Mesendoderm (in vitro differentiated cells): ENCODE results near the gene DAB2IP.
A peak's percentile ranks its signal among the peaks of the same experiment; 100 is the strongest.

ENCODE experiments used
- DNase-seq: peaks from one replicate; pipeline ENCODE4 v3.0.0; 2013
- H2AK5ac ChIP-seq: 2 replicates; pipeline ENCODE4 v1.6.1; 2013; ENCODE audit warnings: low read length, inconsistent platforms
- H2BK120ac ChIP-seq: 2 replicates; pipeline ENCODE4 v1.6.1; 2013; ENCODE audit warnings: low read depth, mild to moderate bottlenecking, low read length, moderate library complexity, mixed read lengths
- H2BK15ac ChIP-seq: replicated peaks from 2 replicates; pipeline ENCODE4 v1.6.1; 2013; ENCODE audit warnings: low read depth, mild to moderate bottlenecking, moderate library complexity
- H2BK5ac ChIP-seq: 2 replicates; pipeline ENCODE4 v1.6.1; 2013; ENCODE audit warnings: low read length, inconsistent platforms
- H3K18ac ChIP-seq: 2 replicates; pipeline ENCODE4 v1.6.1; 2013; ENCODE audit warnings: mild to moderate bottlenecking, low read length, mixed read lengths
- H3K23ac ChIP-seq: one replicate; pipeline ENCODE4 v1.6.1; 2013; ENCODE audit warnings: low read length
- H3K27ac ChIP-seq: 2 replicates; pipeline ENCODE4 v1.5.1; 2013; ENCODE audit warnings: low read depth, mild to moderate bottlenecking, inconsistent platforms, low read length, moderate library complexity
- H3K27me3 ChIP-seq: 2 replicates; pipeline ENCODE4 v1.6.1; 2013; ENCODE audit warnings: low read length, control low read depth, mild to moderate bottlenecking, inconsistent platforms; ENCODE audit not compliant: insufficient read depth, poor library complexity
- H3K36me3 ChIP-seq: 2 replicates; pipeline ENCODE4 v1.6.1; 2013; ENCODE audit warnings: low read length, inconsistent platforms; ENCODE audit not compliant: control insufficient read depth, insufficient read depth
- H3K4ac ChIP-seq: one replicate; pipeline ENCODE4 v1.6.1; 2013; ENCODE audit warnings: low read depth, mild to moderate bottlenecking, low read length, moderate library complexity
- H3K4me1 ChIP-seq: 2 replicates; pipeline ENCODE4 v1.6.1; 2013; ENCODE audit warnings: low read depth, low read length, inconsistent platforms; ENCODE audit not compliant: control insufficient read depth
- H3K4me2 ChIP-seq: 2 replicates; pipeline ENCODE4 v1.6.1; 2013; ENCODE audit warnings: low read length
- H3K4me3 ChIP-seq: 2 replicates; pipeline ENCODE4 v1.5.1; 2013; ENCODE audit warnings: mild to moderate bottlenecking, low read length
- H3K56ac ChIP-seq: one replicate; pipeline ENCODE4 v1.6.1; 2013; ENCODE audit warnings: low read length
- H3K79me1 ChIP-seq: 2 replicates; pipeline ENCODE4 v1.6.1; 2013; ENCODE audit warnings: low read length, inconsistent platforms
- H3K79me2 ChIP-seq: 2 replicates; pipeline ENCODE4 v1.6.1; 2013; ENCODE audit warnings: mild to moderate bottlenecking, low read length; ENCODE audit not compliant: control insufficient read depth, insufficient read depth
- H3K9ac ChIP-seq: 2 replicates; pipeline ENCODE4 v1.6.1; 2013; ENCODE audit warnings: low read length, inconsistent platforms
- H4K5ac ChIP-seq: one replicate; pipeline ENCODE4 v1.6.1; 2013; ENCODE audit warnings: low read length
- H4K8ac ChIP-seq: one replicate; pipeline ENCODE4 v1.6.1; 2013; ENCODE audit warnings: low read depth, mild to moderate bottlenecking, control low read depth, low read length, moderate library complexity
- WGBS: extraction: QIAGEN DNeasy Blood & Tissue Kit; methylation state at CpG from one replicate; pipeline ENCODE4 v1.1.7; 2013; ENCODE audit warnings: low lambda C conversion rate, missing lambda C conversion rate; ENCODE audit not compliant: insufficient coverage; ENCODE audit errors: extremely low coverage; 5-methylcytosine and 5-hydroxymethylcytosine counted together

Gene DAB2IP

DNA sequence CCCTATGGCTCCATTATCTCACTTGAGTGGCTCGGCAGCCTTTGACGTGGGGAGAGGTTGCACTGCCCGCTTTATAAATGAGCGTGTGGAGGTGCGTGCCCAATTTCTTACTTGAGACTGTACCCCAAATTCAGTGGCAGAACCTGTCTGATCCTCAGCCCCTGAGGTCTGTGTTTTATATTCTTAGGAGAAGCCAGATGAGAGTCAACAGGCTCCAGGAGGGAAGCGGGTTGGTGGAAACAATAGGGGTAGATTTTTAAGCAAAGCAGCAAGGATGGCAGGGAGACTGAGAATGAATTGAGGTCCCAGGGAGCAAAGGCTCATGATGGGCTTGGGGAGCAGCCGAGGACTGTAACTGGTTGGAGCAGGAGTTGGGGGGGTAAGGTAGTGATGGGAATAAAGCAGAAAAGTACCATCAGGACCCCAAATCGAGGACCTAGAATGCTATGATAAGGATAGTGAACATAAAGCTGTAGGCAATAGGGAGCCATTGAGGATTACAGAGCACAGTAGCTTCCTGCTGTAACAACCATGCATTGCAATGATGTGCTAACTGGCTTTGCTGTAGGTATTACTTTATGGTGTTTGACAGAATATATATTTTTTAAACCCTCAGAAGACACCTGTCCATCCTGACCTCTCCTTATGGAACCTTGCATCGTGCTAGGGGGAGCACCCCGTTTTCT is 43.1 kb upstream of the DAB2IP start:
- H3K4me2 ChIP-seq, result no peak overlapping the region
- no peaks in the 10 kb centered on the region for H3K36me3 ChIP-seq
- no peaks in the 10 kb centered on the region for H3K79me2 ChIP-seq
- H4K5ac ChIP-seq, result no peak overlapping the region
- peak overlapping the region; percentile 34 for H3K18ac ChIP-seq
- DNase-seq, result no peak
- no peak overlapping the region for H2BK5ac ChIP-seq
- no peak overlapping the region for H2BK120ac ChIP-seq
- H3K23ac ChIP-seq, result no peak overlapping the region
- H2BK15ac ChIP-seq, result no peak overlapping the region
- no peak overlapping the region for H3K56ac ChIP-seq
- H3K27ac ChIP-seq, result no peak overlapping the region
- H3K4me1 ChIP-seq, result peaks cover 13% of the 10 kb centered on the region
- H3K9ac ChIP-seq, result no peak overlapping the region
- no peak overlapping the region for H4K8ac ChIP-seq
- WGBS, result no CpG with 5 or more reads among the region's 10 CpGs
- no peak overlapping the region for H2AK5ac ChIP-seq
- no peak overlapping the region for H3K4ac ChIP-seq
- no peak overlapping the region for H3K4me3 ChIP-seq
- H3K79me1 ChIP-seq, result no peaks in the 10 kb centered on the region
- no peaks in the 10 kb centered on the region for H3K27me3 ChIP-seq

- Histone ChIP-seq H2BK15ac (no peak overlapping the region), H3K36me3 (no peaks in the 10 kb centered on the region), H2BK120ac (no peak overlapping the region), H3K18ac (no peak overlapping the region), H3K4me1 (peaks cover 3% of the 10 kb centered on the region), H3K79me1 (no peaks in the 10 kb centered on the region), H3K4me3 (no peak overlapping the region), H2AK5ac (no peak overlapping the region), H2BK5ac (no peak overlapping the region), H3K27me3 (no peaks in the 10 kb centered on the region), H4K5ac (no peak overlapping the region), H3K23ac (no peak overlapping the region), H3K4ac (no peak overlapping the region), H3K56ac (no peak overlapping the region), H3K9ac (no peak overlapping the region), H3K4me2 (no peak overlapping the region), H3K79me2 (no peaks in the 10 kb centered on the region), H3K27ac (no peak overlapping the region), H4K8ac (no peak overlapping the region)
- DNase-seq, result peak; percentile 86
- WGBS, result no CpG with 5 or more reads among the region's 6 CpGs
Measured at GRCh38 chr9:121609822-121610637, 41.4 kb upstream of the DAB2IP start.

DNA sequence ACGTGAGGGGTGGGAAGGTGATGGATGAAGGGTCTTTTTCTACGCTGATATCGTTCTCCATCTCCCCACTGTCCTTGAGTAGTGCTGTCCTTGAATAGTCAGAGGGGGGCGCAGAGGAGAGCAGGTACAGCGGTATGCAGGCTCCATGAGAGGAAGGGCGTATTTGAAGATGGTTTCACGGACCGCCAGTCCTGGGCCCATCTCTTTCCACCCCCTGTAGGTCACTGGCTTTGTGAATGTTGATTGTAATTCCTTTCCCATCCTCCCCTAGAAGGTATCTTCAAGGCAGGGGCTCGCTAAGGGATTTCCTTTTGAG is 40.8 kb upstream of the DAB2IP start:
- H3K23ac ChIP-seq, result no peak overlapping the region
- no CpG with 5 or more reads among the region's 9 CpGs for WGBS

GRCh38 chr9:121612511-121612998 is 38.9 kb upstream of the DAB2IP start:
- Histone ChIP-seq H3K27me3 (no peaks in the 10 kb centered on the region), H3K4me3 (no peak overlapping the region), H3K23ac (no peak overlapping the region), H3K79me2 (no peaks in the 10 kb centered on the region), H3K27ac (no peak overlapping the region), H2BK15ac (no peak overlapping the region), H2BK120ac (no peak overlapping the region), H3K4ac (no peak overlapping the region), H3K79me1 (no peaks in the 10 kb centered on the region), H3K36me3 (no peaks in the 10 kb centered on the region), H2BK5ac (peak overlapping the region; percentile 35), H4K5ac (no peak overlapping the region), H3K4me2 (no peak overlapping the region), H3K56ac (no peak overlapping the region), H3K9ac (peak overlapping the region; percentile 28), H3K18ac (no peak overlapping the region), H4K8ac (no peak overlapping the region), H2AK5ac (no peak overlapping the region), H3K4me1 (peaks cover 3% of the 10 kb centered on the region)
- peak; percentile 66 for DNase-seq
- no CpG with 5 or more reads among the region's 9 CpGs for WGBS

More for the DNA sequence above, 40.8 kb upstream of the DAB2IP start:
- H3K4me1 ChIP-seq, result peaks cover 3% of the 10 kb centered on the region
- H2BK120ac ChIP-seq, result no peak overlapping the region
- no peaks in the 10 kb centered on the region for H3K36me3 ChIP-seq
- no peak overlapping the region for H3K4me3 ChIP-seq
- H2BK15ac ChIP-seq, result no peak overlapping the region
- no peak overlapping the region for H4K5ac ChIP-seq
- H3K79me1 ChIP-seq, result no peaks in the 10 kb centered on the region
- DNase-seq, result peak; percentile 73
- H2AK5ac ChIP-seq, result no peak overlapping the region
- H3K27me3 ChIP-seq, result no peaks in the 10 kb centered on the region
- H3K56ac ChIP-seq, result no peak overlapping the region
- H3K79me2 ChIP-seq, result no peaks in the 10 kb centered on the region
- no peak overlapping the region for H4K8ac ChIP-seq
- no peak overlapping the region for H3K9ac ChIP-seq
- H3K27ac ChIP-seq, result no peak overlapping the region
- no peak overlapping the region for H3K4me2 ChIP-seq
- H2BK5ac ChIP-seq, result no peak overlapping the region
- no peak overlapping the region for H3K18ac ChIP-seq
- H3K4ac ChIP-seq, result no peak overlapping the region

DNA sequence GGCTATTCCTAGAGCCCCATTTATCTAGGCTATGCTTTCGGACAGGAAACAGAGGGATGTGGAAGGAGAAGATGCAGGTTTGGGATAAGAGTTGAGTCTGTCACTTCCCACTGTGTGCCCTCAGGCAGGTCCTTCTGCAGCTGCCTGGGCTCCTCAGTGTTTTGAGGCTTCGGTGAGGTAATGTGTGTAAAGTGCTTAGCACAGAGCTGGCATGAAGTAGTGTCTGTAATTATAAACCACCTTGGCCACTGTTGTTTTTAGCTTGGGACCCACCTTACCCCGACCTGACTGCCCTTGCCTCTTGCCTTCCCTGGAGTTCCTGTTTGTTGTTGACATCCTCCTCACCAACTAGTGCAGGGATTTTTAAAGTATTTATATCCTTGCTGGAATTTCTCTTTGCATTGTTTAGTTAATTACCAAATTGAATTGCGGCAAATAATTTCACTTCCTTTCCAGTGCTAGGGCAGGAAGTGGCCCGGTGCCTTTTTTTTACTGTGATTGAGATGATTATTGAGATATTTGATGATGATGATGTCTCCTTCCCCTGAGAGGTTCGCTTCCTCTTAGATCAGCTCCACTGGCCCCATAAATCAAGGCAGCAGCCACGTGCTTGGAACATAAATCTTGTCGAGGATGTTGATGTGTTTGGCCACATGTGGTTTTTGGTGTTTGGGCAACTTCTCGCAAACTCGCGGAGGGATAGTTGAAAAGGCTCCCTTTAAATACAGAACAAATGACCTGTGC is 38.3 kb upstream of the DAB2IP start:
- Histone ChIP-seq H4K5ac (no peak overlapping the region), H2BK120ac (no peak overlapping the region), H3K18ac (no peak overlapping the region), H3K79me2 (no peaks in the 10 kb centered on the region), H2AK5ac (no peak overlapping the region), H3K4me3 (no peak overlapping the region), H2BK5ac (no peak overlapping the region), H3K4me1 (peaks cover 3% of the 10 kb centered on the region), H3K56ac (no peak overlapping the region), H2BK15ac (no peak overlapping the region), H3K27ac (no peak overlapping the region), H3K4me2 (no peak overlapping the region), H3K9ac (no peak overlapping the region), H3K4ac (no peak overlapping the region), H3K27me3 (no peaks in the 10 kb centered on the region), H3K36me3 (no peaks in the 10 kb centered on the region), H4K8ac (no peak overlapping the region), H3K79me1 (no peaks in the 10 kb centered on the region), H3K23ac (no peak overlapping the region)
- DNase-seq, result peak; percentile 73
- no CpG with 5 or more reads among the region's 11 CpGs for WGBS
